ENCODE data around the gene TSNAX. TPM values are rescaled to one million over a fixed set of nuclear protein-coding genes. Genes with fewer than 3 reads are reported as not detected.
"Not testable (repeated sequence)": the region's sequence is repeated elsewhere in the genome, so short reads cannot be mapped to it uniquely, and the experiment has no call there.

TSNAX gene
- polyA plus RNA-seq, 2 donors, result 5.8 to 15.9 TPM

DNA sequence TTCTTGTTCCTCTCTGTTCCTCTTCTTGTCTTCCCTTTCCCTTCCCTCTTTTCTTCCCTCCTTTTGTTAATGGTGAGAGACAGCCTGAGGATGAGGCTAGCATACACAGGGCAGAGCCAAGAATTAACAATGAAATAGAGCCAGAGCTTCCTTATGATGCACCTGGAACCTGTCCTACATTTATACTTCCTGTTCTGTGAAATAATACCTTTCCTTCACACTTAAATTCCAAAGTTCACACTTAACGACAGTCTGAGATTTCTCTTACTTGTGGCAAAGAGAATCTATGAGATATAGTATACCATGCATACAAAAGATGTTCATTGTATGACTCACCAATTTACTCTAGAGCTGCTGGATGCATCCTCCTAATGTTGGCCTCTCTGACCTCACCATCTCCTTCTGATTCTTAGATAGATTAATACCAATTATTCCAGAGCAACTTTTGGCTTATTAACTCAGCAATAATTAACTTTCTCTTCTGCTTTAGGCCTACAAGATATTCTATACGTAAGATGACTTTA lies 30.8 kb upstream of the TSNAX start:
- Histone ChIP-seq H3K4me3 (ENCODE audit: low read depth in 1 of 2, low read length in 2 of 2) (no peak overlapping the region), H3K9me3 (ENCODE audit: control insufficient read depth in 2 of 2, insufficient read depth in 1 of 2, low read depth in 1 of 2, low read length in 1 of 2) (peaks cover 6 to 8% of the 10 kb centered on the region in 2 donors), H3K4me1 (ENCODE audit: control insufficient read depth in 2 of 2, insufficient read depth in 2 of 2, low read length in 1 of 2) (no peaks in the 10 kb centered on the region), H3K27ac (ENCODE audit: low read depth in 2 of 2, low read length in 1 of 2) (no peak overlapping the region), H3K36me3 (ENCODE audit: control insufficient read depth in 2 of 2, insufficient read depth in 2 of 2, low read length in 1 of 2) (no peaks in the 10 kb centered on the region), H3K27me3 (ENCODE audit: control insufficient read depth in 1 of 2, insufficient read depth in 2 of 2, low read length in 2 of 2) (no peaks in the 10 kb centered on the region)
- whole genome bisulfite sequencing, 2 donors, result 72 to 78% methylated on average over 2 of the region's 2 CpGs

DNA sequence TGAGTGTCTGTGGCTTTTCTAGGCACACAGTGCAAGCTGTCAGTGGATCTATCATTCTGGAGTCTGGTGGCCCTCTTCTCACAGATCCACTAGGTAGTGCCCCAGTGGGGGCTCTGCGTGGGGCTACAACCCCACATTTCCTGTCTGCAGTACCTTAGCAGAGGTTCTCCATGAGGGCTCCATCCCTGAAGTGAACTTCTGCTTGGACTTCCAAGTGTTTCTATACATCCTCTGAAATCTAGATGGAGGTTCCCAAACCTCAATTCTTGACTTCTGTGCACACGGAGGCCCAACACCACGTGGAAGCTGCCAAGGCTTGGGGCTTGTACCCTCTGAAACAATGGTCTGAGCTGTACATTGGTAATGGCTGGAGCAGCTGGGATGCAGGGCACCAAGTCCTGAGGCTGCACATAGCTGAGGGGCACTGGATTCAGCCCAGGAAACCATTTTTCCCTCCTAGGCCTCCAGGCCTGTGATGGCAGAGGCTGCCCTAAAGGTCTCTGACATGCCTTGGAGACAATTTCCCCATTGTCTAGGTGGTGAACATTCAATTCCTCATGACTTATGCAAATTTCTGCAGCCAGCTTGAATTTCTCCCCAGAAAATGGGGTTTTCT lies 29.2 kb upstream of the TSNAX start:
- WGBS, 2 donors, result 66 to 76% methylated on average over 3 of the region's 3 CpGs
- Histone ChIP-seq H3K4me1 (ENCODE audit: control insufficient read depth in 2 of 2, insufficient read depth in 2 of 2, low read length in 1 of 2) (no peaks in the 10 kb centered on the region), H3K4me3 (ENCODE audit: low read depth in 1 of 2, low read length in 2 of 2) (no peak overlapping the region), H3K36me3 (ENCODE audit: control insufficient read depth in 2 of 2, insufficient read depth in 2 of 2, low read length in 1 of 2) (no peaks in the 10 kb centered on the region), H3K9me3 (ENCODE audit: control insufficient read depth in 2 of 2, insufficient read depth in 1 of 2, low read depth in 1 of 2, low read length in 1 of 2) (peaks cover 6 to 8% of the 10 kb centered on the region in 2 donors), H3K27ac (ENCODE audit: low read depth in 2 of 2, low read length in 1 of 2) (no peak overlapping the region), H3K27me3 (ENCODE audit: control insufficient read depth in 1 of 2, insufficient read depth in 2 of 2, low read length in 2 of 2) (no peaks in the 10 kb centered on the region)

DNA sequence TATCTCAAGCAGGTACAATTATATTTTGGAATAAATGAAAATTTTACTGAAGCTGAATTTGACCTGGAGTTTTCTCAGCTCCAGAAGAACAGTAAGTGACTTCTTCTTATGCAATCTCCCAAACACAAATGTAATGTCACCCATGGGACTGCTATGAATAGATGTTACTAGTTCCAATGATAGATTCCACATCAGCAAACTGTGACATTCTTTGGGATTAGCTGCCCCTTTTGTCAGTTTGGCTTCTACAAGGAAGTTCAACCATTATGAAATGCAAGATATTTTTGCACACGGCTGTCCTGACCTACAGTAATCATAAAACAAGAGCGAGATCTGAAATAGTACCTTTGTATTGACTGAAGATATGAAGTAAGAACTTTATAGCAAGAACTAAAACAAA lies 27.8 kb upstream of the TSNAX start:
- peaks cover 6 to 8% of the 10 kb centered on the region in 2 donors for H3K9me3 ChIP-seq (ENCODE audit: control insufficient read depth in 2 of 2, insufficient read depth in 1 of 2, low read depth in 1 of 2, low read length in 1 of 2)
- H3K27me3 ChIP-seq (ENCODE audit: control insufficient read depth in 1 of 2, insufficient read depth in 2 of 2, low read length in 2 of 2), result no peaks in the 10 kb centered on the region
- H3K36me3 ChIP-seq (ENCODE audit: control insufficient read depth in 2 of 2, insufficient read depth in 2 of 2, low read length in 1 of 2), result no peaks in the 10 kb centered on the region
- H3K4me3 ChIP-seq (ENCODE audit: low read depth in 1 of 2, low read length in 2 of 2), result no peak overlapping the region
- no peaks in the 10 kb centered on the region for H3K4me1 ChIP-seq (ENCODE audit: control insufficient read depth in 2 of 2, insufficient read depth in 2 of 2, low read length in 1 of 2)
- no peak overlapping the region for H3K27ac ChIP-seq (ENCODE audit: low read depth in 2 of 2, low read length in 1 of 2)
- WGBS, 2 donors, result 86 to 89% methylated on average over 2 of the region's 2 CpGs

- H3K27ac ChIP-seq (ENCODE audit: low read depth in 2 of 2, low read length in 1 of 2); H3K27me3 ChIP-seq (ENCODE audit: control insufficient read depth in 1 of 2, insufficient read depth in 2 of 2, low read length in 2 of 2); H3K4me1 ChIP-seq (ENCODE audit: control insufficient read depth in 2 of 2, insufficient read depth in 2 of 2, low read length in 1 of 2); H3K4me3 ChIP-seq (ENCODE audit: low read depth in 1 of 2, low read length in 2 of 2); H3K36me3 ChIP-seq (ENCODE audit: control insufficient read depth in 2 of 2, insufficient read depth in 2 of 2, low read length in 1 of 2); H3K9me3 ChIP-seq (ENCODE audit: control insufficient read depth in 2 of 2, insufficient read depth in 1 of 2, low read depth in 1 of 2, low read length in 1 of 2): not testable (repeated sequence)
- 94 to 100% methylated on average over 1 of the region's 1 CpG for WGBS, 2 donors
Measured at GRCh38 chr1:231503168-231503567, 25.3 kb upstream of the TSNAX start.

- 64 to 69% methylated on average over 9 of the region's 9 CpGs for WGBS, 2 donors
- Histone ChIP-seq H3K27ac (ENCODE audit: low read depth in 2 of 2, low read length in 1 of 2) (no peak overlapping the region), H3K4me1 (ENCODE audit: control insufficient read depth in 2 of 2, insufficient read depth in 2 of 2, low read length in 1 of 2) (peaks cover 0 to 3% of the 10 kb centered on the region in 2 donors), H3K27me3 (ENCODE audit: control insufficient read depth in 1 of 2, insufficient read depth in 2 of 2, low read length in 2 of 2) (no peaks in the 10 kb centered on the region), H3K4me3 (ENCODE audit: low read depth in 1 of 2, low read length in 2 of 2) (no peak overlapping the region), H3K36me3 (ENCODE audit: control insufficient read depth in 2 of 2, insufficient read depth in 2 of 2, low read length in 1 of 2) (no peaks in the 10 kb centered on the region), H3K9me3 (ENCODE audit: control insufficient read depth in 2 of 2, insufficient read depth in 1 of 2, low read depth in 1 of 2, low read length in 1 of 2) (no peaks in the 10 kb centered on the region)
Measured at GRCh38 chr1:231507476-231508355, 20.8 kb upstream of the TSNAX start.

DNA sequence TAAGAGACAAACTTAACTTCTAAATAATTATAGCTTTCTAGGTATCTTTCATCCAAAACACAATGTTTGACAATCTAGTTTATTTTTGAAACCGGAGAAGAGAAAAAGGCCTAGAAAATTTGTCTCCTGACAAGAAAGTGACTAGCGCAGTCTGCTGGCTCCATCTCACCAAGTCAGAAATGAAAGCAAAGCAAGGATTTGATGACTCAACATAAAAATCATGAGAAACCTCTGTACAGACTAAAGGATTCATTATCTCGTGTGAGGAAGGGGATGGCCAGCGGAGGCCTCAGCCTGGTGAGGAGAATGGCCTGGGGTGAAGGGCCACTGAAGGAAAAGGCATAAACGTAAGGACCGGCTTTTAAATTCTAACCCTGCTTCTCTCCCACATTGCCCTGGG lies 20.0 kb upstream of the TSNAX start:
- no peak overlapping the region for H3K4me3 ChIP-seq (ENCODE audit: low read depth in 1 of 2, low read length in 2 of 2)
- H3K36me3 ChIP-seq (ENCODE audit: control insufficient read depth in 2 of 2, insufficient read depth in 2 of 2, low read length in 1 of 2), result no peaks in the 10 kb centered on the region
- no peak overlapping the region for H3K27ac ChIP-seq (ENCODE audit: low read depth in 2 of 2, low read length in 1 of 2)
- H3K27me3 ChIP-seq (ENCODE audit: control insufficient read depth in 1 of 2, insufficient read depth in 2 of 2, low read length in 2 of 2), result no peaks in the 10 kb centered on the region
- H3K4me1 ChIP-seq (ENCODE audit: control insufficient read depth in 2 of 2, insufficient read depth in 2 of 2, low read length in 1 of 2), result peaks cover 0 to 3% of the 10 kb centered on the region in 2 donors
- 81 to 88% methylated on average over 6 of the region's 6 CpGs for WGBS, 2 donors
- no peaks in the 10 kb centered on the region for H3K9me3 ChIP-seq (ENCODE audit: control insufficient read depth in 2 of 2, insufficient read depth in 1 of 2, low read depth in 1 of 2, low read length in 1 of 2)

- Histone ChIP-seq H3K27ac (ENCODE audit: low read depth in 2 of 2, low read length in 1 of 2) (no peak overlapping the region), H3K4me1 (ENCODE audit: control insufficient read depth in 2 of 2, insufficient read depth in 2 of 2, low read length in 1 of 2) (peaks cover 0 to 3% of the 10 kb centered on the region in 2 donors), H3K4me3 (ENCODE audit: low read depth in 1 of 2, low read length in 2 of 2) (no peak overlapping the region), H3K27me3 (ENCODE audit: control insufficient read depth in 1 of 2, insufficient read depth in 2 of 2, low read length in 2 of 2) (no peaks in the 10 kb centered on the region), H3K9me3 (ENCODE audit: control insufficient read depth in 2 of 2, insufficient read depth in 1 of 2, low read depth in 1 of 2, low read length in 1 of 2) (no peaks in the 10 kb centered on the region), H3K36me3 (ENCODE audit: control insufficient read depth in 2 of 2, insufficient read depth in 2 of 2, low read length in 1 of 2) (no peaks in the 10 kb centered on the region)
- WGBS, 2 donors, result 83 to 85% methylated on average over 6 of the region's 6 CpGs
Measured at GRCh38 chr1:231508941-231509340, 19.5 kb upstream of the TSNAX start.

DNA sequence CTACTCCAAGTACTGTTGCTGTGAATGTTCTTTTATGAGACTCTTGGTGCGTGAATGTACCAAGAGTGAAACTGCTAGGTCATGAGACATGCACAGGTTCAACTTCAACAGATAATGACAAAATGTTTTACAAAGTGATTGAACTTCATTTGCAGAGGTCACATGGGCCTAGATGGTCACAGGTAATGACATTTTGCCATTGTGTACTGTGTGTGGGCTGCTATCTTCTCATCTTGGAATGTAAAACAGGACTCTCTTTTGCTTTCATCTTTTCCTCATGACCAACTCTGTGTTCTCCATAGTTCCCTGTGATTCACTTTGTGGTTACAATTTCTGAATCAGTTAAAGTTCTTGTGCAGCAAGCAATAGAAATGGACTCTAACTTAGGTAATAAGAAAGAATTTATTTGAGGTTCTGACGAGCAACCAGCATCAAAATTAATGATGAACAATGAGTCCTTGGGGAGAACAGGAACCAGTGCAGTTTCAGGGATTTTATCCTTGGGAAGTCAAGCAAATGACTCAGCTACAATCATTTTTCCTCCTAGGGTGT lies 16.2 kb upstream of the TSNAX start:
- no peaks in the 10 kb centered on the region for H3K9me3 ChIP-seq (ENCODE audit: control insufficient read depth in 2 of 2, insufficient read depth in 1 of 2, low read depth in 1 of 2, low read length in 1 of 2)
- no peaks in the 10 kb centered on the region for H3K27me3 ChIP-seq (ENCODE audit: control insufficient read depth in 1 of 2, insufficient read depth in 2 of 2, low read length in 2 of 2)
- 68 to 76% methylated on average over 2 of the region's 2 CpGs for WGBS, 2 donors
- no peak overlapping the region for H3K4me3 ChIP-seq (ENCODE audit: low read depth in 1 of 2, low read length in 2 of 2)
- no peak overlapping the region for H3K27ac ChIP-seq (ENCODE audit: low read depth in 2 of 2, low read length in 1 of 2)
- peaks cover 0 to 3% of the 10 kb centered on the region in 2 donors for H3K4me1 ChIP-seq (ENCODE audit: control insufficient read depth in 2 of 2, insufficient read depth in 2 of 2, low read length in 1 of 2)
- H3K36me3 ChIP-seq (ENCODE audit: control insufficient read depth in 2 of 2, insufficient read depth in 2 of 2, low read length in 1 of 2), result no peaks in the 10 kb centered on the region

DNA sequence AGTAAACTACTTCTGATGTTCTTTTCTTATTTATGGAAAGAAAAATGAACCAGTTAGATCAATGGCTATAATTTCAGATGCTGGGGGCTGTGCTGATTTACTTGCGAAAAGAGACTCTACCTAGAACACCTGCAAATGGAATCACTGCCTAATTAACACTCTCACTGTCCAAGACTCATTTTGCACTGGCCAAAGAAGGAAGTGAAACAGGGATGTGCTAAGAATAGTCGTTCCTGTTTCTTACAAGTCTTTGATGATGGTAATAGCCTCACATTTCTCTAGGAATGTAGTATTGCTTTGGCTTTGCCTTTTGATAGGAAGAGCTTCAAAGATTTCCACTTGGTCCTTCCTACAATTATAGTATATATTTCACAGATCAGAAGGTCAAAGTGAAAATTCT lies 12.7 kb upstream of the TSNAX start:
- no peak overlapping the region for H3K4me3 ChIP-seq (ENCODE audit: low read depth in 1 of 2, low read length in 2 of 2)
- H3K4me1 ChIP-seq (ENCODE audit: control insufficient read depth in 2 of 2, insufficient read depth in 2 of 2, low read length in 1 of 2), result no peaks in the 10 kb centered on the region
- H3K27me3 ChIP-seq (ENCODE audit: control insufficient read depth in 1 of 2, insufficient read depth in 2 of 2, low read length in 2 of 2), result no peaks in the 10 kb centered on the region
- H3K36me3 ChIP-seq (ENCODE audit: control insufficient read depth in 2 of 2, insufficient read depth in 2 of 2, low read length in 1 of 2), result no peaks in the 10 kb centered on the region
- H3K27ac ChIP-seq (ENCODE audit: low read depth in 2 of 2, low read length in 1 of 2), result no peak overlapping the region
- no peaks in the 10 kb centered on the region for H3K9me3 ChIP-seq (ENCODE audit: control insufficient read depth in 2 of 2, insufficient read depth in 1 of 2, low read depth in 1 of 2, low read length in 1 of 2)
- 63 to 79% methylated on average over 2 of the region's 2 CpGs for WGBS, 2 donors
